GM12892 (cell line): Measurements from ENCODE around the gene NEBL.

Source experiments
- DNase-seq: peaks from one replicate; pipeline ENCODE4 v3.0.0; 2011; ENCODE audit not compliant: insufficient read length
- FAIRE-seq: peaks from 2 replicates; lab custom pipeline; 2011; peaks lifted over from hg19 to GRCh38; lab: Jason Lieb, UNC
- POLR2A ChIP-seq: IDR thresholded peaks from 2 replicates; pipeline ENCODE4 v1.6.1; 2011; ENCODE audit warnings: low read depth, low read length, control low read depth
- POLR2AphosphoS5 ChIP-seq: IDR thresholded peaks from 2 replicates; pipeline ENCODE4 v1.6.1; 2011; ENCODE audit warnings: low read depth, low read length, control low read depth
- TAF1 ChIP-seq: IDR thresholded peaks from 2 replicates; pipeline ENCODE4 v1.6.1; 2011; ENCODE audit warnings: low read depth, mild to moderate bottlenecking, control low read depth, low read length, borderline replicate concordance

NEBL gene

GRCh38 chr10:20809631-20810030 lies 87.5 kb downstream of the NEBL start:
- FAIRE-seq (no peak), DNase-seq (no peak)

DNA sequence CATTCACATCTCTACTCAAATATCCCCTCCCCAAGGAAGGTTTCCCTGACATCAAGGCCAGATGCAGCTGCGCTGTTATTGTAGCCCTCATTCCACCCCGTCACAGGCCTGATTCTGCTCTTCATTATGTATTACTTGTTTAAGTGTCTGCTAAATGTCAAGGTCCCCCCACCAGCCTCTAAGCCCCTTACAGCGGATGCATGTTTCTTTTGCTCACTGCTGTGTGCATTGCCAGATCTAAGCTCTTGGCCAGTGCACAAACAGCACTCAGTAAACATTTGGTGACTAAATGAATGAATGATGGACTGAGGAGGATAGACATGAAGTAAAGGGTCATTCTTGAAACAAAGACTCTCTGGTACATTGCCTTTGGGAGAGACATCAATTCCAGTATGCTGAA lies 90.6 kb downstream of the NEBL start:
- TF ChIP-seq POLR2AphosphoS5: no peak
- TF ChIP-seq POLR2A: no peak
- DNase-seq (no peak), FAIRE-seq (no peak)

More at GRCh38 chr10:20809631-20810030, 87.5 kb downstream of the NEBL start:
- TF ChIP-seq POLR2A (no peak), TAF1 (no peak), POLR2AphosphoS5 (no peak)

DNA sequence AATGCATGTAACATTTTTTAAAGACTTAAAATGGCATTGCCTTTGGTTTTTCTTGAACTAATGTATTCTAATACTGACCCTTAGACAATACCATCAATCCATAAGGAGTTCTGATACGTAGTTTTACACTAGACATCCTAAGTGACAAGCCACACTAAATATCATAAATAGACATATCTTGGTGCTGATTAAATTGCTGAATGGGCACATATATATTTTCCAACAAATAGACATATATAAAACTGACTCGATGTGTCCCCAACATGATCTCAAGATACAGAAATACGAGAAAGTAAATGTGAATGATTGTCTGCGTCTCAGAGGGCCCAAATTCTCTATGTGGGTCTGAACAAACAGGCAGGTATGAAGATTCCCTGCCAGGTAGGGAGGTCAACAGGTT lies 99.8 kb downstream of the NEBL start:
- FAIRE-seq: no peak
- DNase-seq: no peak

DNA sequence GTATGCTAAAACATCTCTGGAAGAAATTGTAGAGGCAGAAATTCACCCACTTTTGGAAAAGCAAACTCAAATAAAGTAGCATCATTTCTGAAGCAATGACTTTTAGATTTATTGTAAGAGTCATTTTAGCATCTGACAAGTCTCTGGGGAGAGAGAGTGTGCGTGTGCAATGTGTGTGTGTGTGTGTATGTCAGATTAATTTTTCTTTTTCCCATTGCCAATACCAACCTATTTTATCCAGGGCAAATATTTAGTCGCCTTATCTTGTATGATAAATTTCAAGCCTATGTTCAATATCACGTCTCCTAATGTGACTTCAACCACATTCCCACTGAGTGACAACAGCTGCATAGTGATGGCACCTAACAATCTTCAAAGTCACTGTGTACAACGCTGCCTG lies 101.7 kb downstream of the NEBL start:
- no peak for FAIRE-seq
- no peak for TF ChIP-seq POLR2A
- no peak for TF ChIP-seq TAF1
- no peak for TF ChIP-seq POLR2AphosphoS5
- DNase-seq: no peak

More for the DNA sequence above, 99.8 kb downstream of the NEBL start:
- no peak for TF ChIP-seq POLR2AphosphoS5
- TF ChIP-seq POLR2A: no peak
- no peak for TF ChIP-seq TAF1

- DNase-seq (no peak), FAIRE-seq (no peak)
- TF ChIP-seq TAF1 (no peak), POLR2A (no peak), POLR2AphosphoS5 (no peak)
These were observed 111.9 kb downstream of the NEBL start for GRCh38 chr10:20785174-20785573.

- FAIRE-seq (no peak), DNase-seq (no peak)
- TF ChIP-seq POLR2AphosphoS5: no peak
- no peak for TF ChIP-seq POLR2A
- no peak for TF ChIP-seq TAF1
These were observed 118.9 kb downstream of the NEBL start for GRCh38 chr10:20778008-20778757.

DNA sequence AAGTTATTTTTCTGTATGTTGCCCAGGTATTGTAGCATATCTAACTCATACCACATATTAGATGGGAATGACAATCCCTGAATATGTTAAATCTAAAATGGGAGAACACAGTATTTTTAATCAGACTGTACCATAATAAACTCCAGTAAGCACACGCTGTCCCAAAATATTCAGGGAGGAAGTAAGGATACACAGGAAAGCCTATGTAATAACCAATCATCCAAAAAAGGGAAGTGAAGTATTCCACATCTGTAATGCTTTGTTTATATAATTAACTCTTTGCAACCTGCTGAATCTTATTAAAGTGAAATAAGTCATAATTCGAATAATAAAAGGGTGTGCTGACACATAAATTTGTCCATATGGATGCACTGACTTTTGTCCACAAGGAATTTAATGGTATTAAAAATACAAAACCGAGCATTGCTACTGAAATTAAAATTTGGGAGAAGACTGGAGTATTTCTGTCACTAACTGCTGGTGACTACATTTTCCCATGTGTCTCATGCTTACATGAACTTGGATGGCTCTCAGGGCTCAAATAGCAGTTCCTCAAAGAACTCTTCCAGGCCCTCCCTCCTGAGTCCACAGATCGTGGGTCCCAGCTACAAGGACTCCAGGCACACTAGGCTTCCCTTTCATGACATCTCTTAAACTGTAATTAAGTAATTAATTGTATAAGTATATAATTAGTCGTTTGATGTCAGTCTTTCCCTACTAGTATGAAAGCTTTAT lies 120.6 kb downstream of the NEBL start:
- FAIRE-seq: no peak
- DNase-seq: no peak
- TF ChIP-seq POLR2AphosphoS5: no peak
- TF ChIP-seq TAF1: no peak
- no peak for TF ChIP-seq POLR2A

GRCh38 chr10:20771051-20771450 lies 126.1 kb downstream of the NEBL start:
- TF ChIP-seq TAF1 (no peak), POLR2A (no peak), POLR2AphosphoS5 (no peak)
- no peak for DNase-seq
- FAIRE-seq: no peak

DNA sequence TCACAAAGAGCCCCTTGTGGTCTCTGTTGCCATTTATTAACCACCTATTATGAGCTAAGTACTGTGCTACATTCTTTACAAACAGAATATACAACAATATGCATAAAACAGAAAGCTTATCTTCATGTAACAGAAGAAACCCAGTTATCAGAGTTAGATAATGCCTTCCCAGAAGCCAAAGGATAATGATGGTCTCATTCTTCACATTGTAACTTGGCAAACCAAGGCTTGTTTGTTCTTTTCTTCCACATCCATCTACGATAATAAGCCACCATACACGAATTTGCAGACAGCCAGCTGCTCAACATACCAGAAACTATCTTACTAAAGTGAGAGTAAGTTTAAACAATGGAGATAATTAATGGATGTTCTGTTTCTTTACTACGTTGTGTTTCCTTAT lies 127.6 kb downstream of the NEBL start:
- FAIRE-seq: no peak
- no peak for DNase-seq
- TF ChIP-seq POLR2A: no peak
- TF ChIP-seq POLR2AphosphoS5: no peak
- TF ChIP-seq TAF1: no peak

DNA sequence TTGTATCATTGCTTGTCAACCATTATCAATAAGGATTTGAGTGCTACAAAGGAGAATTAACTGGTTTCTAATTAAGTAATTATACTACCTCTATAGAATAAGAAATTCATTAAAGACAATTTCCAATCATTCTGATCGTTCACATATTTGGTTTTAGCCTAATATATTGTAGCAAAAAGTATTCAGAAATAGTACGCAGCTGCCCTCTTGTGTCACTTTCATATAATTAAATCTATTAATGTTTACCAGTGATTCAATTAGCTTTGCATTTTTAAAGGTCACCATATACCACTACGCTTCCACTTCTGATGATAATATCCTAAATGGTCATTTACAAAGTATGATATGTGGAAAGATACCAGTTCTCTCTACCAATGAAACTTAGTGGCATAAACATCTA lies 128.3 kb downstream of the NEBL start:
- TF ChIP-seq POLR2A: no peak
- TF ChIP-seq POLR2AphosphoS5: no peak
- no peak for TF ChIP-seq TAF1
- FAIRE-seq (no peak), DNase-seq (no peak)

- no peak for DNase-seq
- no peak for TF ChIP-seq POLR2A
- TF ChIP-seq POLR2AphosphoS5: no peak
- no peak for TF ChIP-seq TAF1
- FAIRE-seq: no peak
These were observed 130.1 kb downstream of the NEBL start for GRCh38 chr10:20767028-20767427.

DNA sequence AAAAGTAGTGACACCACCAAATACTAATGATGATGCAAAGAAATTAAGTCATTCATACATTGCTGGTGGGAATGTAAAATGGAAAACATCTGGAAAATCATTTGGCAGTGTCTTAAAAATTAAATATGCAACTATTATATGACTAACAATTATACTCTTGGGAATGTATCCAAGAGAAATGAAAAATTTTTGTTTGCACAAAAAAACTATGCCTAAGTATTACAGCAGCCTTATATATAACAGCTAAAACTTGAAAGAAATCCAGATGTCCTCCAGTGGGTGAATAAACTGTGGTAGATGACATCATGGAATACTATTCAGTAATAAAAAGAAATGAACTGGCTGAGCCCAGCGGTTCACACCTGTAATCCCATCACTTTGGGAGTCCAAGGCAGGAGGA lies 132.0 kb downstream of the NEBL start:
- TF ChIP-seq TAF1 (no peak), POLR2AphosphoS5 (no peak)
- no peak for DNase-seq
- FAIRE-seq: no peak
